ENCODE data around the gene ADARB2. TPM values are rescaled to one million over a fixed set of nuclear protein-coding genes. Genes with fewer than 3 reads are reported as not detected.

The ADARB2 gene
- total RNA-seq, 2 donors from 2014 or later = 0.27 TPM; not detected in 1

GRCh38 chr10:1651270-1651966 is 85.9 kb downstream of the ADARB2 start:
- ATAC-seq = no peak
- intact Hi-C loops (cut with DNase I) = no loop called here
- DNase-seq = no peak

- intact Hi-C loops (cut with DNase I) = no loop called here
- no peak for ATAC-seq
- DNase-seq = no peak
These were observed 86.6 kb downstream of the ADARB2 start for GRCh38 chr10:1650542-1651269.

- ATAC-seq (no peak), DNase-seq (no peak)
- intact Hi-C loops (cut with DNase I) = no loop called here
These were observed 88.7 kb downstream of the ADARB2 start for GRCh38 chr10:1648648-1649047.

DNA sequence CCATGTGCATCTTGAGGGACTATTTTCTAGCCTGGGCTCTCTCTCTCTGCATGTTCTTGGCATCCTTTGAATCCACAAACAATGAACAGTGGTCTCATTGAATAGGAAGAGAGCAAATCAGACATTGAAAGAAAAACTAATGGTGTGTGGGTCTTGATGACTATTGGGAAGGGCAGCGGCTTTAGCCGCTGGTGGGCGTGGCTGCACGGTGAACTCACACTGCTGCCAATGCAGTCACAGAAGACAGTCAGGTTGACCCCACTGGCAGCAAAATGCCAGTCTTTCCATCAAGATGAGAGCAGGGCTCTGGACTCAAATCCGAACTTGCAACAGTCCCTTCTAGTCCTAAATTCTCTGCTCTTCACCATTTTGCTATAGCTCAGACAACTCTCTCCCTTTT is 91.0 kb downstream of the ADARB2 start:
- no peak for ATAC-seq
- no peak for DNase-seq
- intact Hi-C loops (cut with DNase I) = no loop called here

- ATAC-seq = no peak
- DNase-seq = no peak
- intact Hi-C loops (cut with DNase I) = no loop called here
These were observed 91.4 kb downstream of the ADARB2 start for GRCh38 chr10:1645896-1646295.

DNA sequence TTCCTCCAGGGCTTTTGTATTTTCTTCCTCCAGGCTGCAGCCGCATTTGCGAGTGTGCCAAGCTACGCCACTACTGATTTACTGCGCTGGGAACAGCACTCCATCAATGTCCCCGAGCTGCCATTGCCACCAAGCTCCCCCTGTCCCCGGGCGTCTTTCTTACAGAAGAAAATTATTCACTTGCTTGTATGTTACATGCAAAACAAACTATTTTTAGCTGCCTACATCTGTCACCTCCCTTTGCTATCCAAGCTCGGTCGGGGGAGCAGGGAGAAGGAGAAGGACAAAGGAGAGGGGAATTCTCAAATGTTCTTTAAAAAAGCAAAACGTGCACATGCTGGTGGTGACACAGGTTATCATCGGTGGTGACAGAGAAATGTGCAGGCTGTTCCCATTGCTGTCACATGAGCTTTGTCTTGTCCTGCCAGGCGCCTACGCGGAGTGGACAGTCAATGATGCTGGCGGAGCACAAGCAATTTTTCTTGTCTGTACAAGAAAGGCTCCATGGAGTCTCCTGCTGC is 93.1 kb downstream of the ADARB2 start:
- ATAC-seq = no peak
- no peak for DNase-seq
- intact Hi-C loops (cut with DNase I) = no loop called here

GRCh38 chr10:1643908-1644179 is 93.5 kb downstream of the ADARB2 start:
- ATAC-seq (no peak), DNase-seq (no peak)
- intact Hi-C loops (cut with DNase I) = no loop called here

DNA sequence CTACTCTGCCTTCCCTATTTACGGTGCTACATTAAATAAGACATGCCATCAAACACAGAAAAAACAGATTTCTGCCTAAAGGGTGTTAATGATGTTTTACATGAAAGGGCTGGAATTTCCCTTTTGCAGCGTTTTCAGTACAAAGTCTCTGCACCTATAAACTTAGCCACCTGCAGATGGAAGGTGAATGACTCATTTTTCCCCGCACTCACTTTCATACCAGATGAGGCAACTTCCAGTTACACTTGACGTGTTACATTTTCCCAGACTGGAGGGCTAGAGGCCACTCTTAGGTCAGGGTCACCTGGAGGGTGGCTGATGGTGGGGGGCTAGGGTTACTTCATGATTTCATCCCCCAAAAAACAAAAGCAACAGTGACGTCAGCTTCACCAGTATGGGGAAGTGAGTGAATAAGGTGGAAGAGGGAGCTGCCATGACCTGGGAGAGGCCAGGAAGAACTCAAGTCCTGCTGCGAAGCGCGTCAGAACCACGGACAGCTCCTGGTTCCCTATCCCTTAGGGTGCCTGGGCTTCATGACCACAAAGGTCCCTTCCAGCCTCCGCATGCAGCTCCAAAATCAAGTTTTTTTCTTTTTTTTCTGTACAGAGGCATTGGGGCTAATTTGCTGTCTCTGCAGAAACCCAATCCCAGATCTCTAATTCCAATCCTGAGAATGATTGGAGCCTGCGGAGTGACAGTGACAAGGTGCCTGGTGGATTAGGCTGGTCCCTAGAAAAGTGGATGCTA is 94.0 kb downstream of the ADARB2 start:
- ATAC-seq = no peak
- no peak for DNase-seq
- intact Hi-C loops (cut with DNase I) = no loop called here

DNA sequence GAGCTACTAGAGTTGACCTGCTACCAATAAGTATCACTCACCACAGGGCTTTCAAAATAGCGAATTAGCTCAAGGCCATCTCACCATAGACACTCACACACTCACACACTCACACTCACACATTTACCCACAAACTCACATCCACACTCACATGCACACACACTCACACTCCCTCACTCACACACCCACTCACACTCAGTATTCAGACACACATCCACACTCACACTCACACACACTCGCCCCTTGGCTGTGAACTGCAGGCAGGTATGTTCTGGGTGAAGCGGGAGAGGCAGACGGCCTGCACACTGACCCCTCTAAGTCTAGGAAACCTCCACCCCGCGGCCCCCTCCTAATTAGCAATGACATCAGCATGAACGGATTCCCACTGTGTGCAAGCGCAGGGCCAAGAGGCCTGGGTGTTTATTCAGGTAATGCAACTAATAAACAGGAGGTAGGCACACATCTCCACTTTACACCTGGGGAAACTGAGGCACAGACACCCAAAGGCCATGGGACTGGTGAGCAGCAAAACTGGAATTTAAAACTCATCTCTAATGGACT is 94.6 kb downstream of the ADARB2 start:
- DNase-seq = no peak
- ATAC-seq = no peak
- intact Hi-C loops (cut with DNase I) = no loop called here

DNA sequence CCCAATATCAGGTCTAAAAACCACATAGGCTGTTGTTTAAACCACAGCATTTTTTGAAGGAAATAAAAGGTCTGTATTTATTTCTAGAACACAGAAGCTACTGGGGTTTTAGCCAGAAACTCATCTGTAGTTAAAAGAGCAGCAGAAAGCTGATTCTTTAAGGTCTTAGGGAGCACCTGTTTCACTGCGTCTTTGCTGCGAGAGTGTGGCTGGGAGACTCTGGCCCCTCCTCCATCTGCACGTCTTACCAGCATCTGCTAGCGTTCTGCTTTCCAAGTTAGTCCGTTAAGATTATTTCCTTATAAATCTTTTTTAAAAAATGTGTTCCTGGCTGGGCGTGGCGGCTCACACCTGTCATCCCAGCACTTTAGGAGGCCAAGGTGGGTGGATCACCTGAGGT is 95.9 kb downstream of the ADARB2 start:
- intact Hi-C loops (cut with DNase I) = no loop called here
- no peak for DNase-seq
- no peak for ATAC-seq

DNA sequence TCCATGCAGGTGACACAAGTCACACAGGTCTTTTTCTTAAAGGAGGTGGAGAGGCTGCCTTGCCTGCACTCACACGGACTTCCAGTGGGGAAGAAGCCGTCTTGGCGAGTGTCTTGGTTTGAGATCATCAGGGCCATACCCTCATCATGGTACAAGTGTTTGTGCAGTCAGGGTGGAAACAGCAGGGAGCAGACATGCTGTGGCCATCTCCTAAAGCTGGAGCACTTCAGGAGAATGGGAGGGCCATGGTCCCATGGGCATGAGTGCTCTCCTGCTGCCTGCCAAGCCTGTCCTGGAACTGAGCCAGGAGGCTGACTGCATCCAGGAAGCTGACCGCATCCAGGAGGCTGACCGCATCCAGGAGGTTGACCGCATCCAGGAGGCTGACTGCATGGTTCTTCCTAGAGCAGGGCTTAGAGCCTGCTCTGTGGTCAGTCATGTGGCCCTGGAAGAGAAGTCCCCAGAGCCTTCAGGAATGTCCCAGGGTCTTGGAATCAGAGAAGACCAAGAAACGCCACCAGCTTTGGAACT is 98.4 kb downstream of the ADARB2 start:
- DNase-seq = no peak
- intact Hi-C loops (cut with DNase I) = no loop called here

GRCh38 chr10:1635340-1635739 is 102.0 kb downstream of the ADARB2 start:
- ATAC-seq (no peak), DNase-seq (no peak)
- intact Hi-C loops (cut with DNase I) = no loop called here

More for the DNA sequence above, 98.4 kb downstream of the ADARB2 start:
- ATAC-seq = no peak

DNA sequence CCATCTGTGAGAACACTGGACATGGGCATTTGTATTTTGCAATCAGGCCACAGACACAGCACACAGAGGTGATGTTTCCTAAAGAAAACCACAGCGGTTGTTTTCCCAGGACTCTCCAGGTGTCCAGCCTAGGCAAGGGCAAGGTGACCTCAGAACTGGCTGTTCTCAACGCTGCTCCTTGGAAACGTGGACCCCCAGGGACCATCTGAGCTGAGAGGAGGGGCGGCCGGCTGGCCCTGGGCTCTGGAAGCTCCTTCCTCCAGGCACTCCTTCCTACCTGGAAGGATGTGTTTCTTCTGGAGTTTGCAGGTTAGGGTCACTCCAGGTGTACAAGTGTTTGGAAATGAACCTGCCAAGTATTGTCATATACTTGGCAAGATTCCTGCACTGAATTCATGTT is 103.1 kb downstream of the ADARB2 start:
- DNase-seq (no peak), ATAC-seq (no peak)
- intact Hi-C loops (cut with DNase I) = no loop called here

- DNase-seq (no peak), ATAC-seq (no peak)
- intact Hi-C loops (cut with DNase I) = no loop called here
These were observed 103.5 kb downstream of the ADARB2 start for GRCh38 chr10:1633783-1634182.

GRCh38 chr10:1632596-1632995 is 104.7 kb downstream of the ADARB2 start:
- no peak for DNase-seq
- intact Hi-C loops (cut with DNase I) = no loop called here
- ATAC-seq = no peak

DNA sequence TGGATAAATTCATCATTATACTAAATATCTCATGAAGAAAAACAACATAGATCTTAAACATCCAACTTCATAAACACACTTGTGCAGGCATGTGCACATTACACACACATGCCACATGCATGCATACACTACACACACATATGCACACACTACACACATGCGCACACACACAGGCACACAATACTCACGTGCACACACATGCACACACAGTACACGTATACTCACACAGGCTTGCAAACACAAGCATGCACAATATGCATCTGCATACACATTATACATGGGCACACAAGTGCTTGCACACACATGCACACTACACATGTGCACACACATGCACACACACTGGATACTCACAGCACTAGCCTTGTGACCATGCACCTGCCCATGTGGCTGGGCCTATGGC is 105.2 kb downstream of the ADARB2 start:
- intact Hi-C loops (cut with DNase I) = no loop called here
- no peak for ATAC-seq

GRCh38 chr10:1631282-1631681 is 106.0 kb downstream of the ADARB2 start:
- DNase-seq (no peak), ATAC-seq (no peak)
- intact Hi-C loops (cut with DNase I) = no loop called here

More for the DNA sequence above, 105.2 kb downstream of the ADARB2 start:
- DNase-seq = no peak

- ATAC-seq = no peak
- intact Hi-C loops (cut with DNase I) = no loop called here
- no peak for DNase-seq
These were observed 107.0 kb downstream of the ADARB2 start for GRCh38 chr10:1630304-1630703.

DNA sequence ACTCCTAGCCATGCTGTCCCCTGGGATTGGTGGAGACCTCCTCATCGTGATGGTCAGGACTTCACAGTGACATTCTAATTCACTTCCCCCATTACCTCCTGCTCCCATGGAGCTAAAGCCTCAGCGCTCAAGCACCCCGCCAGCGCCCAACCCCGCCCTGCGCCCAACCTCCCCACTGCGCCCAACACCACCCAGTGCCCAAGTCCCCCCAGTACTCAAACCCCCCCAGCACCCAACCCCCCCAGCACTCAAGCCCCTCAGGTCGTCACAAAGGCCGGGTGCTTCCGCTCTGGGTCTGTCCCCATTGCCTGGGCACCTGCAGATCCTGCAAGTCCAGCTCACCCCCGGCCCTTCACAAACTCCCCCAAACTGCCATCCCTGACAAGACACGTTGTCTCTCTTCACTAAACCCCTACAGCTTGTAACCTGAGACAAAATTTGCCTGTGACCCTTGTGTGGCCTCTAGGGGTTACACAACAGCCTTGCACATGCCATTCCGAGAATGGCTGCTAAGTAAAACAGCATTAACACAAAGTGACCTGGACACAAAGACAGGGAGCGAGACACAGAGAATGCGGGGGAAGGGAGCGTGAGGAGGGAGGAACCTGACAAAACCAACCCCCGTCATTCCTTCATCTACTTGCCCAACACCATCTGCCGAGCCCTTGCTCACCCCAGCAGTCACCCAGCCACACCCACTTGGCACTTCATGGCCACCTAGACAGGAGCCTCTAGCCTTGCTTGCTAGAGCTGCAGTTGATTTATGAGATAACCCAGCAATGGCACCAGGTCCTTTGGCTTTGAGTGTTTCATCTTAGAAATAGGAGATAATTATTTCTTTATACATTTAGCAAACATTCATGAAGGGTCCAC is 107.8 kb downstream of the ADARB2 start:
- intact Hi-C loops (cut with DNase I) = no loop called here
- ATAC-seq = no peak
- DNase-seq = no peak

Measured in left cardiac atrium (tissue), 4 donors.